Activated gamma-delta T cell treated with anti-CD3 and anti-CD28 coated beads, Interleukin-2, amount 50 U/mL, for 16 hours (primary cell): ENCODE measurements around the gene PCDH15.

Source experiments
- DNase-seq: peaks from one replicate; pipeline ENCODE4 v3.0.0-alpha.2; 2020; ENCODE audit warnings: low read depth

The PCDH15 gene

GRCh38 chr10:53843736-53844362 lies 957.2 kb downstream of the PCDH15 start:
- DNase-seq, result no peak

GRCh38 chr10:53841483-53842145 lies 959.4 kb downstream of the PCDH15 start:
- no peak for DNase-seq

GRCh38 chr10:53840653-53841052 lies 960.4 kb downstream of the PCDH15 start:
- no peak for DNase-seq

- no peak for DNase-seq
Measured at GRCh38 chr10:53839440-53840039, 961.5 kb downstream of the PCDH15 start.

- no peak for DNase-seq
Measured at GRCh38 chr10:53836638-53837037, 964.4 kb downstream of the PCDH15 start.

GRCh38 chr10:53833908-53834307 lies 967.1 kb downstream of the PCDH15 start:
- DNase-seq, result no peak

- no peak for DNase-seq
Measured at GRCh38 chr10:53827261-53827660, 973.8 kb downstream of the PCDH15 start.

- no peak for DNase-seq
Measured at GRCh38 chr10:53808677-53809372, 992.2 kb downstream of the PCDH15 start.

GRCh38 chr10:53786236-53786900 lies 1014.7 kb downstream of the PCDH15 start:
- DNase-seq, result no peak

GRCh38 chr10:53771701-53772100 lies 1029.3 kb downstream of the PCDH15 start:
- no peak for DNase-seq

- DNase-seq, result no peak
Measured at GRCh38 chr10:53770903-53771302, 1030.1 kb downstream of the PCDH15 start.

GRCh38 chr10:53765311-53765710 lies 1035.7 kb downstream of the PCDH15 start:
- DNase-seq, result no peak

- DNase-seq, result no peak
Measured at GRCh38 chr10:53754596-53755250, 1046.3 kb downstream of the PCDH15 start.
